M059J (cell line): ENCODE results near the gene GLRA2. TPM values are rescaled to one million over a fixed set of nuclear protein-coding genes. Genes with fewer than 3 reads are reported as not detected.
A peak's percentile ranks its signal among the peaks of the same experiment; 100 is the strongest.

Source experiments
- DNase-seq: peaks from one replicate; pipeline ENCODE4 v3.0.0-alpha.2; 2012; ENCODE audit warnings: low read depth
- total RNA-seq: library from RNA; depleted of rRNA; stranded (reverse); fragments of >200 nt; shearing (Covaris generic); gene quantifications from 2 replicates; pipeline ENCODE4 v1.2.3, GENCODE V29; 2014

Gene GLRA2
- total RNA-seq, 1 experiment from 2014 or later, result not detected

DNA sequence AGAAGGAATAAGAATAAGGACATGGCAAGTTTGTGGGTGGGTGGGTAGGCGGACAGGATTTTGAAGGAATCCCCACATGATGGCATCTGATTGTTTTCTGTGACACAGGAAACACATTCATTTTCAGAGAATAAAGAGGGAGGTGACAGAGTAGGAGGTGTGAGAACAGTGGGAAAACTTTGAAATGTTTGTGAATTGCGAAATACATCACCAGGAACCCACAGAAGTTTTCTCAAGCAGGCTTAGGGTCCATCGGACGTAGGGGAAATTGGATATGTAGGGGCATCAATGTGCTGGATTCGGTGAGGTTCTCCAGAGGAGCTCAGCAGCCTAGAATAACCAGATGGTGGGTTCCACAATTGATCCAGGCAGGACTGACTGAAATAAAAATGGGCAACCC is 171.6 kb downstream of the GLRA2 start:
- no peak for DNase-seq

DNA sequence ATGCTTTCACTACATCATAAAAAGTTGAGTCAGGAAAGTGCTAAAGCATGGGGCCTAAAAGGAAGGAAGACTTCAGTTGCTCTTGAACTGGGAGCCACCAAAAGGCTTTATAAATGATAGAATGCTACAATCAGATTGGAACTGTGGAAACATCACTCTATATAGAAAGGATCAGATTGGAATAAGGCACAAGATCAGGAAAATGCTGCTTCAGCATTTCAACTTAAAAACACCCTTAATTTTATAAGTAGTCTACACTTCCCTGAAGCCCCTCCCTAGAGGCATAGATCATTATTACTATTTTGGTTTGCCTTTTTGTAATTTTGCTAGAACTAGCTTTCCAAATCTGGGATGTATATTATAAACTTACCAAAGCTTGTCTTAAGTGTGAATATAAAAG is 172.8 kb downstream of the GLRA2 start:
- no peak for DNase-seq

DNA sequence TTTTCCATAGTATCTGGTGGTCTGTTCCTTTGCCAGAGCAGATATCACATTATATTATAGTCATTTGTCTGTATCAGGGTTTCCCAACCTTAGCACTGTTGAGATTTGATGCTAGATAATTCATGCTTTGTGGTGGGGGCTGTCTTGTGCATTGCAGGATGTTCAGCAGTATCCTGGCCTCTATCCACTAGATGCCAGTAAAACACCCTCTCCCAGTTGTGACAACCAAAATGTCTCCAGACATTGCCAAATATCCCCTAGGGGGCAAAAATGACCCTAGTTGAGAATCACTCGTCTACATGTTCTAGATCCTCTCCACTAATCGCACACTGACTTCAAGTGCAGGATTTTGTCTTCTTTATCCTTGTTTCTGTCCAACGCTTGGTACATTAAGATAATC is 182.8 kb downstream of the GLRA2 start:
- peak; percentile 26 for DNase-seq

DNA sequence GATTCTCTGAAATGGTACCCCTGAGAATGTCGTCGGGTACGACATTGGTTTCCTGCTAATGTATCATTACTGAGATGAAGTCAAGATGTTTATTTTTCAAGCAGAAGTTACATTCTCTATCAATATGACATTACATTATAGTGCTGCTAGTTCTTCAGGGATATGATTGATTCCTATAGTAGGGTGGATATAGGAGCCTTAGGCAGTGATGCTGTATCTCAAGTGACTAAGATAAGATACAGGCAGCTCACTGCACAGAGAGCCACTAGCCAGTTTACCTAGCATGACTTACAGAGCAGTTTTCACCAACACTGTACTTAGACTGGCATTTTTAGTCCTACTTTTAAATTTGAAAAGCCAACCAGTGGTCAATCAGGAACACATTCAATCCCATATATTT is 188.6 kb downstream of the GLRA2 start:
- no peak for DNase-seq

DNA sequence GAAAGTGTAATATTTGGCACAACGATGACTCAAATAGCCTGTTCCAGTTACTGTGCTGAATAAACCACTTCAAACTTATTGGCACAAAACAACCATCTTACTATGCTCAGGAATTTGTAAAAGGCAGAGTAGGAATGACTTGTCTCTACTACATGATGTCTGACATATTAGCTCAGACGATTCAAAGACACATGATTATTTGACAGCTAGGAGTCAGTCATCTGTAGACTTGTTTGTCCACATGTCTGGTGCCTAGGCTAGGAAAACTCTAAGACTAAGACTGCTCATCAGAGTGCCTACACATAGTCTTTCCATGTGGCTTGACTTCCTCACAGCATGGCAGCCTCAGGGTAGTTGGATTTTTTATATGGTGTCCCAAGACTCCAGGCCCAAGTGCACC is 189.1 kb downstream of the GLRA2 start:
- peak; percentile 15 for DNase-seq

DNA sequence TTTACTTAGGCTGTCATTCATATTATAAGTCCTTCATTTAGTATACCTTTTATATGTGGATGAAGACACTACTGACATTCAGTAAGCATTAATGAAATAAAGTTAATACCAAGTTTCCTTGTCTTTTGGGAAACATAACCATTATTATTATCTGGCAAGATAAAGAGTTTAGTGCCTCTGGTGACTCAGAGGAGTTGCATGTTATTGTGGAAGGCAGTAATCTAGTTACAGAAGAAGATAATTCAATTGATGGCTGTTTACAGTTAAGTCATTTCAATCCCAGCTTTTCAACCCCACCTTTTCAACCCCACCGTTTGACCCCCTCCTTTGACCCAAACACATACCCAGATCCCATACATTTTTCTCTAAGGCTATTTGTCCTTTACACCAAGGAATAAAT is 199.7 kb downstream of the GLRA2 start:
- no peak for DNase-seq

DNA sequence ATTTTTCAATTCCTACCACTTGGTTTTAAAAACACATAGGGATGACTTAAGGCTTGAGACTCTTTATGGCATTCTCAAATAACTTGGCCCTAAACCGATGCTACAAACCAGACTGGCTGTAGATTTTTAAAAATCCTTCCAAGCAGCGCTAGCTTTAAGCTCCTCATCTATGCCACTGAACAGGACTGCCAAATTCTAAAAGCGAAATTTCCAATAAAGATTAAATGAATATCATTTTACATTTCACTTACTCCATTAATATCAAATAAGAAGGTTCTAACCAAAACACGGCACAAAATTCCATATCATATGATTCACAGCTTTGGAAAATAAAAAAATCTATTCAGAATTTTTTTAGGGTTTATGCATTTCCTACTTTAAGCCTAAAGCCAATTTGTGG is 209.3 kb downstream of the GLRA2 start:
- DNase-seq, result no peak

DNA sequence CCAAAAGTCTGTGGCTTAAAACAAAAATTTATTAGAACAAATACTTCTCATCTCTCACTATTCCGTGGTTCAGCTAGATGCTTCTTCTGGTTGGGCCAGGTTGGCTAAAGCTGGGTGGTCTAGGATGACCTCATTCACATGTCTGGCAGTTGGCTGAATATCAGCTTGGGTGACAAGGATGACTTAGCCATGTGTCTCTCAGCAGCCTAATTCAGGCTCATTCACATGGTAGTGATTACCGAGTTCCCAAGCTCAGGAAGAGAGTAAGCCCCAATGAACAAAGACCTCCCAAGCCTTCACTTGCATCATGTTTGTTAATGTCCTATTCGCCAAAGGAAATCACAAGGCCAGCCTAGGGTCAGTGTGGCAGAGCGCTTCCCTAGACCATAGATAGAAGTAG is 224.1 kb downstream of the GLRA2 start:
- no peak for DNase-seq

DNA sequence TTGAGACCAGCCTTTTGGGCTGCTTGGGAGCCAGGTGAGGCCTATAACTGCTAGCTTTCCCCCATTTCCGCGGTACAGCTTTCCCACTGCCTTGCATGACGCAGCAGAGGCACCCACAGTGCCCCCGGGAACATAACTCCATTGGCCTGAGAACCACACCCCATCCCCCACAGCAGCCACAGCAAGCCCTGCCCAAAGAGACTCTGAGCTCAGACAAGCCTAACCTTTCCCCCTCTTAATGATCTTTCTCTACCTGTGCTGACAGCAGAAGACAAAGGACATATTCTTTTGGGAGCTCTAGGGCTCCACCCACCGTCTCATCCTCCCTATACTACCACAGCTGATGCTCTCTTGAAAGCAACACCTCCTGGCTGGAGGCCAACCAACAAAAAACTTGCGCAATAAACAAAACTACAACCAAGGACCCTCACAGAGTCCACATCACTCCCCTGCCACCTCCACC is 228.7 kb downstream of the GLRA2 start:
- DNase-seq, result no peak

DNA sequence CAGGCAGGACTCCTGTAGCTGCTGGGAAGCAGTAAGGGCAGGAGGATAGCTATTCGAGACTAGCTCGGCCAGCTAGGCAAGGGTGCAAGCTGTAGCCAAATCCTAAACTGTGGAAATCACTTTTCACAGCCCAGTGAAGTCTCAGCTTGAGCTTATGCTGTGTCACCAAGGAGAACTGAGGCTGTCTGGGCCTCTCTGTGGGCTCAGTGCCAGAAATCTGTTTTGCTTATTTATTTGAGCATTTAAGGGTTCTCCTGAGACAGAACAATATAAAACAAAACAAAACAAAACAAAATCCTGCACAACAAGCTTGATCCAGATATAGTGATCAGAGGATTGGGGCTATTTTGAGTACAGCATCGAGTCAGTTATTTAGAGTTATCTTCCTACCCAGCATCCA is 246.1 kb downstream of the GLRA2 start:
- no peak for DNase-seq

DNA sequence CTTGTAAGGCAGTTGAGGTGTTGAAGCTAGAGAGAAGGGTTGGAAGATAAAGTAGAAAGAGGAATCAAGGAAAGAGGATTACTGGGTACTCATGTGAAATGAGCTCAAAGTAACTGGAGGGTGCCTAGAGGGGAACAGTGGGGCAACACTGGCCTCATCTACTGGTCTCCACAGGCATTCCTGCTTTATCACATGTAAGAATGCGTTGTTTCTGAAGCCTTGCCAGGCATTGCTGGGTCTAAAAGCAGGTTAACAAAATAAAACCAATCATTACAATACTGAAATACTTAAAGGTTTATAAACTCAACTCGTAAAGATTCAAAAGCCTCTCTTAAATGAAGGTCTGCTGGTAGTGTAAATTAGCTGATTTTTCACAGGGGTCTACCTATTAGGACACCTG is 247.6 kb downstream of the GLRA2 start:
- DNase-seq, result no peak

DNA sequence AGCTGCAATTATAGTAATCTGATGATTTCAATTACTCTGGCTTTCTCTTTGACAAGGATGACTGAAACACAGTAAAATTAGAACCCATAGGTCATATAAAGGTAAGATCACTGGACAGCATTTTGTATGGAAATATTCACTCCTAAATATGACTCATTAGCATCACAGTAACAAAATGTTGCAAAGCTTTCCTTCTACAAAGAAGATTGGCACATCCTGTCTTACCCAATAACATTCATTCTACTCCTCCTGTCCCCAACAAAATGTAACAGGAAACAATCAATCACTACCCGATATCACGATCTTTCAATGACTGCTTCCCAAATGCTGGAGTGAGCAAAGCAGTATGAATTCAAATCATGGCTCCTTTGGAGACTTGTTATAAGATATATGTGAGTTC is 248.2 kb downstream of the GLRA2 start:
- peak; percentile 54 for DNase-seq

DNA sequence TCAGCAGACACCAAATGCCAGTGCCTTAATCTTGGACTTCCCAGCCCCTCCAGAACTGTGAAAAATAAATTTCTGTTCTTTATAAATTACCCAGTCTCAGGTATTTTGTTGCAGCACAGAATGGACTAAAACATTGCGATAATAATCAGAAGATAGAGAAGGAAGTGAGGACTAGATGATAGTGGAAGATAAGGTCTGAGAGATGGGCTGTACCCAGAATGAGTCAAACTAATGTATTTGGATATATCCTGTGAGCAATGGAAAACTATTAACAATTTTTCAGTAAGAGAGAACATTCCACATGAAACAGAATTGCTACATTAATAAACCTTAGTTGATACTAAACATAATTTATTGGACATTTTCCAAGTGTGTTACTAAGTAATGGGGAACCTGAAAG is 250.2 kb downstream of the GLRA2 start:
- peak; percentile 4 for DNase-seq
